ENCODE data around the gene RTL10.

Gene RTL10

GRCh38 chr22:19808873-19809478 lies 45.7 kb downstream of the RTL10 start:
- no peak for DNase-seq (ENCODE audit: low read depth in 3 of 3)

- DNase-seq (ENCODE audit: low read depth in 3 of 3): no peak
These were observed 46.5 kb downstream of the RTL10 start for GRCh38 chr22:19807914-19808872.

GRCh38 chr22:19807161-19807913 lies 47.3 kb downstream of the RTL10 start:
- no peak for DNase-seq (ENCODE audit: low read depth in 3 of 3)

- no peak for DNase-seq (ENCODE audit: low read depth in 3 of 3)
These were observed 48.2 kb downstream of the RTL10 start for GRCh38 chr22:19806213-19807160.

- DNase-seq (ENCODE audit: low read depth in 3 of 3): no peak
These were observed 48.9 kb downstream of the RTL10 start for GRCh38 chr22:19805821-19806212.

All from stimulated activated CD4-positive, alpha-beta T cell treated with anti-CD3 and anti-CD28 coated beads, TNF-alpha, amount 100 ng/mL, for 24 hours (primary cell).